HepG2 (cell line): Measurements from ENCODE around the gene MYLK3. TPM values are rescaled to one million over a fixed set of nuclear protein-coding genes. Genes with fewer than 3 reads are reported as not detected.

Experiments used
- ATAC-seq: fragments of 200-7000 bp; cut with Tn5 transposase; 3 replicates; pipeline ENCODE4 v1.9.1; 2020; ENCODE audit warnings: mild to moderate bottlenecking, moderate library complexity
- BruUV-seq: library from RNA; stranded (reverse); fragments of 400-500 nt; replicated peaks from 2 replicates; lab custom pipeline; 2021; lab: Mats Ljungman, UMichigan
- CTCF ChIA-PET: fragments of 300-600 bp; formaldehyde crosslinking; extraction: SDS; loops from one replicate; lab custom pipeline; 2021; ENCODE audit warnings: low total read pairs, inconsistent platforms, low intra/inter-chr PET ratio; lab: Yijun Ruan, JAX
- POLR2A ChIA-PET: fragments of 350-600 bp; sonication (Branson Sonifier 250); formaldehyde crosslinking; loops from one replicate; lab custom pipeline; 2020; ENCODE audit warnings: antibody characterized with exemption, inconsistent platforms; lab: Yijun Ruan, JAX
- DNase-seq: peaks from one replicate; pipeline ENCODE4 v3.0.0-alpha.2; 2015; ENCODE audit warnings: low spot score
- FAIRE-seq: peaks from 3 replicates; lab custom pipeline; 2011; peaks lifted over from hg19 to GRCh38; lab: Jason Lieb, UNC
- H2AFZ ChIP-seq: one replicate; pipeline ENCODE4 v1.6.1; 2011; ENCODE audit warnings: low read length, inconsistent platforms
- H3K27ac ChIP-seq: fragments of 300-600 bp; 3 replicates; pipeline ENCODE4 v1.8.0; 2011; ENCODE audit warnings: mixed run types, mild to moderate bottlenecking, mixed read lengths, low read length, inconsistent platforms; ENCODE audit not compliant: insufficient read depth; ENCODE audit errors: extremely low read length
- H3K27me3 ChIP-seq, 2 experiments: fragments of 200-600 bp in 1 of 2; 2 replicates in 1 of 2; 3 replicates in 1 of 2; pipeline versions ENCODE4 v1.6.0 to v1.8.0; 2011; ENCODE audit warnings: low read length in 2 of 2, mild to moderate bottlenecking in 2 of 2, moderate library complexity in 2 of 2, inconsistent platforms in 1 of 2; ENCODE audit not compliant: insufficient read depth in 2 of 2, control insufficient read depth in 1 of 2
- H3K36me3 ChIP-seq, 2 experiments: fragments of 200-600 bp in 1 of 2; replicated peaks in 1 of 2; 2 replicates in 1 of 2; 3 replicates in 1 of 2; pipeline versions ENCODE4 v1.5.1 to v1.8.0; 2011; ENCODE audit warnings: low read length in 2 of 2, inconsistent platforms in 1 of 2; ENCODE audit not compliant: insufficient read depth in 2 of 2, control insufficient read depth in 1 of 2
- H3K4me1 ChIP-seq: 2 replicates; pipeline ENCODE4 v1.5.1; 2012; ENCODE audit warnings: low read length, inconsistent platforms; ENCODE audit not compliant: insufficient read depth
- H3K4me2 ChIP-seq: 2 replicates; pipeline ENCODE4 v1.6.0; 2011; ENCODE audit warnings: low read depth, low read length, inconsistent platforms
- H3K4me3 ChIP-seq, 3 experiments: fragments of 200-600 bp in 1 of 3; sonication (generic), shearing (Covaris generic) in 1 of 3; replicated peaks in 1 of 3; 2 replicates each; pipeline ENCODE4 v1.5.1; 2011 to 2016; ENCODE audit warnings: low read length in 3 of 3, inconsistent platforms in 2 of 3, low read depth in 2 of 3, mild to moderate bottlenecking in 2 of 3, control low read depth in 1 of 3, mixed read lengths in 1 of 3; ENCODE audit not compliant: insufficient read depth in 1 of 3
- H3K79me2 ChIP-seq: one replicate; pipeline ENCODE4 v1.6.1; 2011; ENCODE audit warnings: low read length, inconsistent platforms; ENCODE audit not compliant: insufficient read depth
- H3K9ac ChIP-seq: 2 replicates; pipeline ENCODE4 v1.6.0; 2011; ENCODE audit warnings: mild to moderate bottlenecking, low read depth, low read length, inconsistent platforms; ENCODE audit not compliant: insufficient read depth
- H3K9me3 ChIP-seq: 2 replicates; pipeline ENCODE4 v1.5.1; 2012; ENCODE audit warnings: mild to moderate bottlenecking, low read length
- H4K20me1 ChIP-seq: 2 replicates; pipeline ENCODE4 v1.6.0; 2011; ENCODE audit warnings: inconsistent platforms, mild to moderate bottlenecking, low read length, moderate library complexity; ENCODE audit not compliant: insufficient read depth
- BCL6 ChIP-seq: IDR thresholded peaks from 2 replicates; pipeline ENCODE4 v1.6.1; 2016; ENCODE audit warnings: missing genetic modification reagents, missing compliant biosample characterization
- CERS6 ChIP-seq: sonication (generic); formaldehyde crosslinking; IDR thresholded peaks from 2 replicates; pipeline ENCODE4 v1.5.0; 2020; ENCODE audit warnings: missing genetic modification reagents
- JDP2 ChIP-seq: sonication (generic); formaldehyde crosslinking; IDR thresholded peaks from 2 replicates; pipeline ENCODE4 v1.8.1; 2022; ENCODE audit warnings: missing genetic modification reagents, borderline replicate concordance
- NFE2L2 ChIP-seq: fragments of 150-350 bp; IDR thresholded peaks from 2 replicates; pipeline ENCODE4 v1.6.1; 2014; ENCODE audit warnings: low read length
- NR0B2 ChIP-seq: sonication (generic); formaldehyde crosslinking; IDR thresholded peaks from 2 replicates; pipeline ENCODE4 v1.4.0; 2020; ENCODE audit warnings: mild to moderate bottlenecking, missing genetic modification reagents
- RXRB ChIP-seq: IDR thresholded peaks from 2 replicates; pipeline ENCODE4 v1.6.1; 2016; ENCODE audit warnings: borderline replicate concordance, missing genetic modification reagents, missing compliant biosample characterization
- SMAD9 ChIP-seq: sonication (generic); formaldehyde crosslinking; IDR thresholded peaks from 2 replicates; pipeline ENCODE4 v1.5.1; 2020; ENCODE audit warnings: mild to moderate bottlenecking, missing genetic modification reagents
- ZNF143 ChIP-seq: sonication (generic); formaldehyde crosslinking; IDR thresholded peaks from 2 replicates; pipeline ENCODE4 v1.4.0; 2020; ENCODE audit warnings: missing genetic modification reagents
- ZNF253 ChIP-seq: sonication (generic); formaldehyde crosslinking; IDR thresholded peaks from 2 replicates; pipeline ENCODE4 v1.8.0; 2022; ENCODE audit warnings: mild to moderate bottlenecking, missing genetic modification reagents, borderline replicate concordance
- ZNF331 ChIP-seq: sonication (generic); formaldehyde crosslinking; IDR thresholded peaks from 2 replicates; pipeline ENCODE4 v1.4.0; 2020; ENCODE audit warnings: missing genetic modification reagents
- ZNF350 ChIP-seq: sonication (generic); formaldehyde crosslinking; IDR thresholded peaks from 2 replicates; pipeline ENCODE4 v1.4.0; 2020; ENCODE audit warnings: mild to moderate bottlenecking, low read depth, missing genetic modification reagents, borderline replicate concordance
- ZNF460 ChIP-seq: sonication (generic); formaldehyde crosslinking; IDR thresholded peaks from 2 replicates; pipeline ENCODE4 v1.5.1; 2020; ENCODE audit warnings: missing genetic modification reagents, mild to moderate bottlenecking, borderline replicate concordance
- ZNF652 ChIP-seq: IDR thresholded peaks from 2 replicates; pipeline ENCODE4 v1.6.1; 2016; ENCODE audit warnings: low read depth, borderline replicate concordance
- ZNF772 ChIP-seq: sonication (generic); formaldehyde crosslinking; IDR thresholded peaks from 2 replicates; pipeline ENCODE4 v1.5.0; 2020; ENCODE audit warnings: mild to moderate bottlenecking, missing genetic modification reagents
- ZNF782 ChIP-seq: sonication (generic); formaldehyde crosslinking; IDR thresholded peaks from 2 replicates; pipeline ENCODE4 v1.4.0; 2020; ENCODE audit warnings: missing genetic modification reagents, mild to moderate bottlenecking, borderline replicate concordance
- WGBS: methylation state at CpG from one replicate; pipeline ENCODE4 v1.1.6; 2017; ENCODE audit warnings: low lambda C conversion rate; 5-methylcytosine and 5-hydroxymethylcytosine counted together
- in situ Hi-C: cut with HindIII; loops from 2 replicates; pipeline ENCODE4 v1.10.0; 2017; ENCODE audit warnings: low pct_unique_long_range_greater_than_20kb; ENCODE audit not compliant: extremely low pct_ligation_motif_present
- intact Hi-C: fragments of 100-400 bp; cut with micrococcal nuclease; formaldehyde crosslinking; loops from one replicate; pipeline ENCODE4 v1.10.0; 2022; ENCODE audit not compliant: unreplicated experiment
- polyA plus RNA-seq, 8 experiments: library from polyadenylated mRNA; depleted of rRNA in 3 of 8; stranded (reverse) in 7 of 8; unstranded in 1 of 8; fragments of >200 nt; fragmentation: Illumina TruSeq in 4 of 8; extraction: Trizol in 4 of 8; gene quantifications; 2 replicates each; pipeline versions ENCODE4 v1.2.1 to v1.2.3, GENCODE V29; 2011 to 2016; ENCODE audit warnings: low read depth in 4 of 8, missing spikeins in 1 of 8, mixed read lengths in 1 of 8; ENCODE audit not compliant: insufficient read depth in 1 of 8
- total RNA-seq, 5 experiments: library from RNA; depleted of rRNA; stranded (reverse); fragments of >200 nt; fragmentation: Illumina TruSeq; extraction: Trizol; gene quantifications; 2 replicates each; pipeline ENCODE4 v1.2.3, GENCODE V29; 2016; ENCODE audit warnings: low read depth in 1 of 5

Gene MYLK3
- total and polyA plus RNA-seq, 2 of the 13 experiments (the other 11 are each of a cell fraction or from before 2014, with no cell fraction given): 0.04 to 0.18 TPM

DNA sequence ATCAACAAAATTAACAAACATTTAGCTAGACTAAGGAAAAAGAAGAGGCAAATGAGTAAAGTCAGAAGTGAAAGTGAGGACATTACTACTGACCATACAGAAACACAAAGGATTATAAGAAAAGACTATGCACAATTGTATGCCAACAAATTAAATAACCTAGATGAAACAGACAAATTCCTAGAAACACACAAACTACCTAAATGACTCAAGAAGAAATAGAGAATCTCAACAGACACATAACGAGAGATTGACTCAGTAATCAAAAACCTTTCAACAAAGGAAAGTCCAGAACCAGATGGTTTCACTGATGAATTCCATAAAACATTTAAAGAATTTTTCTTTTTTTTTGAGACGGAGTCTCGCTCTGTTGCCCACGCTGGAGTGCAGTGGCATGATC lies 35.7 kb upstream of the MYLK3 start (continued):
- no peak for TF ChIP-seq CERS6 (CRISPR knock-in tag)
- no peak for TF ChIP-seq ZNF782 (CRISPR knock-in tag)
- no peak for TF ChIP-seq ZNF652 (CRISPR knock-in tag)

DNA sequence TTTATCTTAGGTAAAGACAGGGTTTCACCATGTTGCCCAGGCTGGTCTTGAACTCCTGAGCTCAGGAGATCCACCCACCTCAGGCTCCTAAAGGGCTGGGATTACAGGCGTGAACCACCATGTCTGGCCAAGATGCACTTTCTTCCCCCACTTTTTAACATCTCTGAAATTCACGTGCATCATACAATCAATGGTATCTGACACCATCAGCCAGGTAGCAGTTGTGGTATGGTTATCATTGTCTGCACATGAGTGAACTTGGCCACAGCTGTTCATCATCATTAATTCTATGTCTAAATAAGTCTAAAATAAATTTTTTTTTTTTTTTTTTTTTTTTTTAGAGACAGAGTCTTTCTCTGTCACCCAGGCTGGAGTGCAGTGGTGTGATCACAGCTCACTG lies 34.2 kb upstream of the MYLK3 start:
- BruUV-seq: no TSS peak
- CTCF ChIA-PET: no interaction called here
- H3K4me3 ChIP-seq: no peak overlapping the region
- peaks cover 14% of the 10 kb centered on the region for H3K4me1 ChIP-seq
- TF ChIP-seq SMAD9 (CRISPR knock-in tag): no peak
- no peak for TF ChIP-seq ZNF331 (CRISPR knock-in tag)
- no peak for TF ChIP-seq ZNF350 (CRISPR knock-in tag)
- TF ChIP-seq ZNF460 (CRISPR knock-in tag): no peak
- no peak for TF ChIP-seq RXRB
- no peak for TF ChIP-seq ZNF143
- TF ChIP-seq NR0B2: no peak
- TF ChIP-seq ZNF772 (CRISPR knock-in tag): no peak
- no peak for TF ChIP-seq ZNF253 (CRISPR knock-in tag)
- no peak for TF ChIP-seq BCL6 (CRISPR knock-in tag)
- TF ChIP-seq JDP2 (CRISPR knock-in tag): no peak
- TF ChIP-seq NFE2L2: no peak
- TF ChIP-seq, all 625 proteins: peak for 0
- FAIRE-seq (no peak), DNase-seq (no peak), ATAC-seq (no peak)
- POLR2A ChIA-PET: no interaction called here
- Histone ChIP-seq H3K27me3 (peaks cover 0 to 5% of the 10 kb centered on the region in 2 experiments; a peak in 1 of 5 replicates), H4K20me1 (no peaks in the 10 kb centered on the region), H3K27ac (no peak overlapping the region), H3K9me3 (0 out of 2 replicates have a peak, but pooled peaks cover 6% of the 10 kb centered on the region), H3K4me2 (no peak overlapping the region), H3K36me3 (no peaks in the 10 kb centered on the region), H3K79me2 (no peaks in the 10 kb centered on the region), H2AFZ (no peak overlapping the region), H3K9ac (no peak overlapping the region)
- whole genome bisulfite sequencing: 54% methylated on average over 2 of the region's 2 CpGs
- in situ Hi-C loops: no loop called here
- intact Hi-C loops: no loop called here
